B cell (primary cell): ENCODE results near the gene DTHD1.

Source experiments
- EZH2 ChIP-seq: IDR thresholded peaks from 2 replicates; pipeline ENCODE4 v1.6.1; 2012; ENCODE audit warnings: borderline replicate concordance, low read depth, mild to moderate bottlenecking, moderate library complexity, low read length; ENCODE audit not compliant: insufficient read depth, poor library complexity, severe bottlenecking
- TF ChIP-seq, protein P1 (sequence below): fragments of 200-600 bp; IDR thresholded peaks from one replicate; pipeline ENCODE4 v1.8.0; 2022; ENCODE audit warnings: antibody characterized with exemption, mild to moderate bottlenecking

DNA sequence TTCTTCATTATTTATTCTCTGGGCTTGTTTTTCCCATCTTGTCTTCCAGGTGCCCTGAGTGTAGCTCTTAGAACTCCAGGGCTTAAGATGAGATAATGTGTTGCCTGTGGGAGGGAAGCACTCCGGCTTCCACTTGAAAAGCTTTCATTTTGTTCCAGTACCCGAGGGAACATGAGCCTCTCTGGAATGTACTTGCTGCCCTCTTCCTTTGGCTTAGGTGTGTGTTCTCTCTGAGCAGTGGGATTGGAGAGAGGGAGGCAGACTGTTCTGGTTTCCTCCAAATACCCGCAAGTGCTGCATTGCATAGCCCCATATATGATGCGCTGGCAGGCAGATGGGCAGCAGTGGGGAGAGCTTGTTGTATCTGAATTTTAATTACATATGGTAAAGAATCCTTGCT, 861 bp upstream of the DTHD1 start:
- no peak for TF ChIP-seq EZH2
- TF ChIP-seq, protein P1, sequence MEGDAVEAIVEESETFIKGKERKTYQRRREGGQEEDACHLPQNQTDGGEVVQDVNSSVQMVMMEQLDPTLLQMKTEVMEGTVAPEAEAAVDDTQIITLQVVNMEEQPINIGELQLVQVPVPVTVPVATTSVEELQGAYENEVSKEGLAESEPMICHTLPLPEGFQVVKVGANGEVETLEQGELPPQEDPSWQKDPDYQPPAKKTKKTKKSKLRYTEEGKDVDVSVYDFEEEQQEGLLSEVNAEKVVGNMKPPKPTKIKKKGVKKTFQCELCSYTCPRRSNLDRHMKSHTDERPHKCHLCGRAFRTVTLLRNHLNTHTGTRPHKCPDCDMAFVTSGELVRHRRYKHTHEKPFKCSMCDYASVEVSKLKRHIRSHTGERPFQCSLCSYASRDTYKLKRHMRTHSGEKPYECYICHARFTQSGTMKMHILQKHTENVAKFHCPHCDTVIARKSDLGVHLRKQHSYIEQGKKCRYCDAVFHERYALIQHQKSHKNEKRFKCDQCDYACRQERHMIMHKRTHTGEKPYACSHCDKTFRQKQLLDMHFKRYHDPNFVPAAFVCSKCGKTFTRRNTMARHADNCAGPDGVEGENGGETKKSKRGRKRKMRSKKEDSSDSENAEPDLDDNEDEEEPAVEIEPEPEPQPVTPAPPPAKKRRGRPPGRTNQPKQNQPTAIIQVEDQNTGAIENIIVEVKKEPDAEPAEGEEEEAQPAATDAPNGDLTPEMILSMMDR: no peak
